ENCODE measurements around the gene OGDH. TPM values are rescaled to one million over a fixed set of nuclear protein-coding genes. Genes with fewer than 3 reads are reported as not detected.

Gene OGDH
- total RNA-seq, 4 donors from 2014 or later, result 38.2 to 97.6 (median 78.6) TPM

GRCh38 chr7:44748045-44748947 lies 141.9 kb downstream of the OGDH start, which contains the start of gene ZMIZ2:
Gene ZMIZ2, plus strand, starts transcription at chr7:44748847. Its CDS starts 7,403 bp downstream, at chr7:44756250.
- peaks cover 4 to 5% of the 10 kb centered on the region in 2 donors for H3K4me1 ChIP-seq
- H3K9me3 ChIP-seq, result no peaks in the 10 kb centered on the region
- H3K27ac ChIP-seq, result peak within 1 kb of the TSS; percentile 99
- peak; percentile 68 to 75 for TF ChIP-seq POLR2A (IDR thresholded peaks at IDR 0.05)
- TF ChIP-seq CTCF (IDR thresholded peaks at IDR 0.05), result peak in 3 of 4 experiments; percentile 2 to 15 (median 3)
- peak; percentile 91 to 93 for DNase-seq
- H3K27me3 ChIP-seq, result no peaks in the 10 kb centered on the region
- intact Hi-C loops (cut with DNase I; ENCODE audit: low total_unique reads), result no loop called here
- no peaks in the 10 kb centered on the region for H3K36me3 ChIP-seq
- peak within 1 kb of the TSS; percentile 64 to 93 for H3K4me3 ChIP-seq

- DNase-seq, result no peak
- intact Hi-C loops (cut with DNase I; ENCODE audit: low total_unique reads), result no loop called here
- H3K36me3 ChIP-seq, result no peaks in the 10 kb centered on the region
- H3K9me3 ChIP-seq, result no peaks in the 10 kb centered on the region
- H3K4me1 ChIP-seq, result peaks cover 5% of the 10 kb centered on the region in 2 donors
- TF ChIP-seq POLR2A (IDR thresholded peaks at IDR 0.05), result no peak
- no peak for TF ChIP-seq CTCF (IDR thresholded peaks at IDR 0.05)
- H3K4me3 ChIP-seq, result peak overlapping the region; percentile 64 to 93
- peak overlapping the region; percentile 69 to 99 for H3K27ac ChIP-seq
- H3K27me3 ChIP-seq, result no peaks in the 10 kb centered on the region
These were observed 142.7 kb downstream of the OGDH start for GRCh38 chr7:44748948-44749731.

GRCh38 chr7:44749992-44750391 lies 143.6 kb downstream of the OGDH start:
- TF ChIP-seq POLR2A (IDR thresholded peaks at IDR 0.05), result no peak
- TF ChIP-seq CTCF (IDR thresholded peaks at IDR 0.05), result no peak
- no peaks in the 10 kb centered on the region for H3K36me3 ChIP-seq
- no peak overlapping the region for H3K27ac ChIP-seq
- no peak for DNase-seq
- no peak overlapping the region for H3K4me3 ChIP-seq
- intact Hi-C loops (cut with DNase I; ENCODE audit: low total_unique reads), result no loop called here
- peaks cover 5 to 7% of the 10 kb centered on the region in 2 donors for H3K4me1 ChIP-seq
- no peaks in the 10 kb centered on the region for H3K9me3 ChIP-seq
- H3K27me3 ChIP-seq, result no peaks in the 10 kb centered on the region

GRCh38 chr7:44750424-44750823 lies 144.0 kb downstream of the OGDH start:
- Histone ChIP-seq H3K27ac (no peak overlapping the region), H3K36me3 (no peaks in the 10 kb centered on the region), H3K4me3 (no peak overlapping the region), H3K27me3 (no peaks in the 10 kb centered on the region), H3K4me1 (peaks cover 5 to 11% of the 10 kb centered on the region in 2 donors), H3K9me3 (no peaks in the 10 kb centered on the region)
- intact Hi-C loops (cut with DNase I; ENCODE audit: low total_unique reads), result no loop called here
- TF ChIP-seq CTCF (IDR thresholded peaks at IDR 0.05) (no peak), POLR2A (IDR thresholded peaks at IDR 0.05) (no peak)
- DNase-seq, result no peak
